Measurements from ENCODE around the gene IGLL1.
A peak's percentile ranks its signal among the peaks of the same experiment; 100 is the strongest.
"Not testable (repeated sequence)": the region's sequence is repeated elsewhere in the genome, so short reads cannot be mapped to it uniquely, and the experiment has no call there.

Gene IGLL1

GRCh38 chr22:23537830-23538695, 42.0 kb downstream of the IGLL1 start:
- peak; percentile 7 for TF ChIP-seq CTCF (IDR thresholded peaks at IDR 0.05; ENCODE audit: low read depth, low read length, missing control alignments)
- H3K27me3 ChIP-seq (replicated peaks); H3K27ac ChIP-seq; H3K4me3 ChIP-seq (ENCODE audit: low read depth, low read length); in situ Hi-C loops (cut with HindIII; ENCODE audit: low pct_ligation_motif_present, low sequenced_read_pairs); H3K36me3 ChIP-seq (replicated peaks): not testable (repeated sequence)
- DNase-seq = peak; percentile 9

GRCh38 chr22:23537416-23537815, 42.7 kb downstream of the IGLL1 start:
- no peak overlapping the region for H3K27ac ChIP-seq
- no peak for TF ChIP-seq CTCF (IDR thresholded peaks at IDR 0.05; ENCODE audit: low read depth, low read length, missing control alignments)
- H3K36me3 ChIP-seq (replicated peaks) = no peaks in the 10 kb centered on the region
- H3K4me3 ChIP-seq (ENCODE audit: low read depth, low read length) = no peak overlapping the region
- no peaks in the 10 kb centered on the region for H3K27me3 ChIP-seq (replicated peaks)
- in situ Hi-C loops (cut with HindIII; ENCODE audit: low pct_ligation_motif_present, low sequenced_read_pairs) = no loop called here
- no peak for DNase-seq

GRCh38 chr22:23536821-23537345, 43.2 kb downstream of the IGLL1 start:
- TF ChIP-seq CTCF (IDR thresholded peaks at IDR 0.05; ENCODE audit: low read depth, low read length, missing control alignments) = no peak
- Histone ChIP-seq H3K27ac (no peak overlapping the region), H3K36me3 (replicated peaks) (no peaks in the 10 kb centered on the region), H3K4me3 (ENCODE audit: low read depth, low read length) (no peak overlapping the region), H3K27me3 (replicated peaks) (no peaks in the 10 kb centered on the region)
- in situ Hi-C loops (cut with HindIII; ENCODE audit: low pct_ligation_motif_present, low sequenced_read_pairs) = no loop called here
- DNase-seq = no peak

- H3K4me3 ChIP-seq (ENCODE audit: low read depth, low read length); H3K27ac ChIP-seq; H3K36me3 ChIP-seq (replicated peaks); DNase-seq; in situ Hi-C loops (cut with HindIII; ENCODE audit: low pct_ligation_motif_present, low sequenced_read_pairs); H3K27me3 ChIP-seq (replicated peaks): not testable (repeated sequence)
These were observed 44.1 kb downstream of the IGLL1 start for GRCh38 chr22:23535790-23536661.

- no peak overlapping the region for H3K4me3 ChIP-seq (ENCODE audit: low read depth, low read length)
- no peak for DNase-seq
- in situ Hi-C loops (cut with HindIII; ENCODE audit: low pct_ligation_motif_present, low sequenced_read_pairs) = no loop called here
These were observed 45.0 kb downstream of the IGLL1 start for GRCh38 chr22:23534851-23535717.

More at GRCh38 chr22:23534851-23535717, 45.0 kb downstream of the IGLL1 start:
- Histone ChIP-seq H3K27ac (no peak overlapping the region), H3K27me3 (replicated peaks) (no peaks in the 10 kb centered on the region), H3K36me3 (replicated peaks) (no peaks in the 10 kb centered on the region)
- no peak for TF ChIP-seq CTCF (IDR thresholded peaks at IDR 0.05; ENCODE audit: low read depth, low read length, missing control alignments)

Data from brain microvascular endothelial cell (primary cell).